ENCODE data around the gene ZFYVE27. TPM values are rescaled to one million over a fixed set of nuclear protein-coding genes. Genes with fewer than 3 reads are reported as not detected.

The ZFYVE27 gene
- total and polyA plus RNA-seq, 9 donors = 14.4 to 30.1 (median 25.6) TPM

- DNase-seq = no peak
- intact Hi-C loops (cut with DNase I) = loop anchor here (2.0 to 10.0 kb wide), 6 partner anchors 24 to 58 kb away; no protein-coding TSS in a partner anchor
These were observed 3.7 kb upstream of the ZFYVE27 start for GRCh38 chr10:97733256-97733655.

GRCh38 chr10:97734021-97734420 lies 2.9 kb upstream of the ZFYVE27 start:
- Histone ChIP-seq H3K4me1 (ENCODE audit: insufficient read depth) (peaks cover 3% of the 10 kb centered on the region), H3K36me3 (no peaks in the 10 kb centered on the region), H3K27ac (no peak overlapping the region), H3K4me3 (no peak overlapping the region), H3K27me3 (no peaks in the 10 kb centered on the region), H3K9me3 (no peaks in the 10 kb centered on the region)
- intact Hi-C loops (cut with DNase I) = loop anchor here in 2 of 4 donors (5.0 to 10.0 kb wide), 2 partner anchors 37 to 59 kb away; no protein-coding TSS in a partner anchor
- 66 to 83% (median 80%) methylated on average over 6 of the region's 6 CpGs for WGBS, 3 donors
- TF ChIP-seq POLR2A (IDR thresholded peaks at IDR 0.05) = no peak
- TF ChIP-seq CTCF (IDR thresholded peaks at IDR 0.05) = no peak
- TF ChIP-seq EP300 (IDR thresholded peaks at IDR 0.05) = no peak
- peak in 1 of 5 donors; percentile 19 for DNase-seq

More at GRCh38 chr10:97733256-97733655, 3.7 kb upstream of the ZFYVE27 start:
- TF ChIP-seq CTCF (IDR thresholded peaks at IDR 0.05) (no peak), POLR2A (IDR thresholded peaks at IDR 0.05) (no peak), EP300 (IDR thresholded peaks at IDR 0.05) (no peak)
- no peaks in the 10 kb centered on the region for H3K36me3 ChIP-seq
- H3K9me3 ChIP-seq = no peaks in the 10 kb centered on the region
- H3K27me3 ChIP-seq = no peaks in the 10 kb centered on the region
- no peak overlapping the region for H3K27ac ChIP-seq
- H3K4me3 ChIP-seq = no peak overlapping the region
- H3K4me1 ChIP-seq (ENCODE audit: insufficient read depth) = no peaks in the 10 kb centered on the region
- WGBS, 3 donors = 77 to 81% (median 81%) methylated on average over 5 of the region's 5 CpGs

GRCh38 chr10:97736403-97736901 lies 476 bp upstream of the ZFYVE27 start:
- intact Hi-C loops (cut with DNase I) = loop anchor here in 1 of 4 donors (10.0 kb wide), 1 partner anchor 62 kb away; no protein-coding TSS in a partner anchor
- no peaks in the 10 kb centered on the region for H3K27me3 ChIP-seq
- peak overlapping the region in 1 of 2 donors; percentile 75 for H3K27ac ChIP-seq
- DNase-seq = peak in 1 of 5 donors; percentile 19
- H3K4me1 ChIP-seq (ENCODE audit: insufficient read depth) = peaks cover 3% of the 10 kb centered on the region
- H3K9me3 ChIP-seq = no peaks in the 10 kb centered on the region
- no peaks in the 10 kb centered on the region for H3K36me3 ChIP-seq
- no peak for TF ChIP-seq CTCF (IDR thresholded peaks at IDR 0.05)
- TF ChIP-seq POLR2A (IDR thresholded peaks at IDR 0.05) = no peak
- no peak for TF ChIP-seq EP300 (IDR thresholded peaks at IDR 0.05)
- peak overlapping the region; percentile 68 for H3K4me3 ChIP-seq
- WGBS, 3 donors = 64 to 69% (median 65%) methylated on average over 13 of the region's 13 CpGs

GRCh38 chr10:97737770-97738265 lies 890 bp downstream of the ZFYVE27 start:
- WGBS, 3 donors = 21 to 26% (median 23%) methylated on average over 14 of the region's 14 CpGs
- Histone ChIP-seq H3K36me3 (no peaks in the 10 kb centered on the region), H3K27me3 (no peaks in the 10 kb centered on the region), H3K9me3 (no peaks in the 10 kb centered on the region), H3K4me1 (ENCODE audit: insufficient read depth) (peaks cover 3% of the 10 kb centered on the region), H3K4me3 (peak overlapping the region; percentile 68), H3K27ac (no peak overlapping the region)
- no peak for DNase-seq
- TF ChIP-seq CTCF (IDR thresholded peaks at IDR 0.05) (no peak), EP300 (IDR thresholded peaks at IDR 0.05) (no peak), POLR2A (IDR thresholded peaks at IDR 0.05) (no peak)
- intact Hi-C loops (cut with DNase I) = loop anchor here in 1 of 4 donors (10.0 kb wide), 1 partner anchor 63 kb away; no protein-coding TSS in a partner anchor

Measured in ovary (tissue), 9 donors.